ENCODE results near the gene PNLIPRP2.

PNLIPRP2 gene

GRCh38 chr10:116686632-116687031, 65.9 kb downstream of the PNLIPRP2 start:
- no peak for DNase-seq

DNA sequence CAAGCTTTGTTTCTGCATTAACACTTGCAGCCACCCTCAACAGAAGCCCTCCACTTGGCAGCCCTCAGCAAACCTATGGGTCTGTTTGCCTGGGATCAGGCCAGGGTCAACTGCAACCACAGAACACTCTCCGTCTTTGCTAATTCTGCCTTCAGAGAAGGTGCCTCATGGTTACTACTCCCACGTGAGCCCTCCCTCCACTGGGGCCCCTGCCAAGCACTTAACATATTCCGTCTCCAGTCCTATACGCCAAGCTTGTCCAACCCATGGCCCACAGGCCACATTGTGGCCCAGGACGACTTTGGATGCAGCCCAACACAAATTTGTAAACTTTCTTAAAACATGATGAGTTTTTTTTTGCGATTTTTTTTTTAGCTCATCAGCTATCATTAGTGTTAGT, 66.9 kb downstream of the PNLIPRP2 start:
- no peak for DNase-seq

GRCh38 chr10:116688241-116688711, 67.5 kb downstream of the PNLIPRP2 start:
- DNase-seq = no peak

- DNase-seq = no peak
Measured at GRCh38 chr10:116688741-116689495, 68.2 kb downstream of the PNLIPRP2 start.

- no peak for DNase-seq
Measured at GRCh38 chr10:116689744-116690143, 69.0 kb downstream of the PNLIPRP2 start.

DNA sequence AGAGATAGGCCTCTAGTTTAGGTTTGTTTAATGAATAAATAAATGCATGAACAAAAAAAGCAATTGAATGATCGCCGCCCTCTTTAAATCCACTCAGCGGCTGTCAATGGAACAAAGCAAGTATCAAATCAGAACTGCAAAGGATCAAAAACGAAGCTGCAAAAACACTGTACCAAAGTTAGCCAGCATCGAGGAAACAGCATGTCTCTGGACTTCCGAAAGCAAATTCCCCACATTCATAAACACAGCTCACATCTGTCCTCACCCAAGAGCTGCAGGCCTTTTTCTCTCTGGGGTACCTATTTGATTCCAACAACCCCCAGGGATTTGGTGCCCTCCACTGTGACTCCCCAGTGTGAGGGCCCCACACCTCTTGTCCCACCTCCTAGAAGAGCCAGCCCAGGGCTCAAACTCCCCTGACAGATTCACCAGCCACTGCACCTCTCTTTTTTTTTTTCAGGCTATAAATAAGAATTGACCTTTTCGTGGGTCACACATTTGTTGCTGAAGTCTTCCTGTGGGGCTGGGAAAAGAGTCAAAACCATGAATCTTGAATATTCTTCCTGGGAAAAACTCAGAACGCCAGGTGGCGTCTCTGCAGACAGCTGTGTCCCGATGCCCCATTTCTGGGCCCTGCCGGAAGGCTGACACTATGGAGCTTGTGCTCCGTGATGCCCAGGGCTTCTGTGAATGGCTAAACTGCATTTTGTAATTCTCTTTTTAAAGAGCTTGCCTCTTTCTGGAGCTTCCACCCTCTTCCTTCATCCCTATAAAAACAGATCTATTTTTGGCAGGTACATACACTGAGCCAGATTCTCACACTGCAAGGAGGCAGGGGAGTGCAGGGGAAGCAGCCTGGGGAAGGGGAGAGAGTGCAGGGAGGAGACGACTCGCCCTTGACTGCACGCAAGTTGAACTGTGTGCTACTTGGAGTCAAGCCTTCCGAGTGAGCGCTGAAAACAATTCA, 69.9 kb downstream of the PNLIPRP2 start:
- no peak for DNase-seq

GRCh38 chr10:116691635-116692034, 70.9 kb downstream of the PNLIPRP2 start:
- DNase-seq = no peak

DNA sequence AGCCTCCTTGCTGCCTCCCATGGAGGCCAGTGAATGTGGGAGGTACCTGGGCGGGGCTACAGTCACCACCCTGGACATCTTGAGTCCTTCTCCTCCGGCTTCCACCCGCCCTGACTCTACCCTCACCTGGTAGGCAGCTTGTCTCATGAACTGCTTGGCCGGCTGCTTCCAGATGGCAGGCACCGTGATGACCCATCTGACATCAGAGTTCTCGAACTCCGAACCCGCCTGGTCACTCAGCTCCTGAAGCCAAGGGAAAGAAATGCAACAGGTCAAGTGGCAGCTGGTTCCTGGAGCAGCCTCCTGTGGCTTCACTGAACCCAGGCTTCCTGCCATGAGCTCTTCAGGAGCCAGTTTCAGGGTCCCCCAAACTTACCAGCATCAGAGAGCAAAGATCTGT, 71.5 kb downstream of the PNLIPRP2 start:
- DNase-seq = no peak

- DNase-seq = peak in 1 of 3 experiments; percentile 1
Measured at GRCh38 chr10:116694243-116694926, 73.6 kb downstream of the PNLIPRP2 start.
